ENCODE measurements around the gene TCTN2. TPM values are rescaled to one million over a fixed set of nuclear protein-coding genes. Genes with fewer than 3 reads are reported as not detected.

The TCTN2 gene
- total and polyA plus RNA-seq, 2 of the 4 experiments (the other 2 are of a cell fraction) = 8.4 to 13.6 TPM

DNA sequence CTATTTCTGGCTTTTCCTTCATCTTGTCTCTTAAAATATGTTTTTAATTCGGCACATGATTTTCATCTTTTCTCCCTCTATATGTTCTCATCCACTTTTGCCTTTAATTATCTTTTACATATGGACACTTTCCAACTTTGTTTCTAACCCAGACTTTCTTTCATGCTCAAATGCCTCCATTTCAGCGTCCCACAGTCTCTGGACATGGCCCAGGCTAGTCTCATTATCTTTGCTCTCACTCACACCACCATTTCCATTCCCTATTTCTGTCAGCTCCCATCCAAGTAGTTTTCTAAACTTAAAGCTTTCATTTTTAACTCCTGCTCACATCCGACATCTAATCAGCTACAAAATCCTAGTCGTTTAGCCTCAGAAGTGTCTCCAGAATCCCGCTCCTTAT, 22.5 kb upstream of the TCTN2 start:
- Histone ChIP-seq H3K4ac (ENCODE audit: low read depth, low read length) (no peak overlapping the region), H3K27me3 (ENCODE audit: control insufficient read depth, insufficient read depth, low read length) (no peaks in the 10 kb centered on the region), H2BK15ac (ENCODE audit: low read depth, low read length) (no peak overlapping the region), H3K27ac (ENCODE audit: insufficient read depth, low read length) (no peak overlapping the region), H3K9me1 (ENCODE audit: insufficient read depth, low read length) (no peaks in the 10 kb centered on the region), H2AK5ac (ENCODE audit: low read depth, low read length) (no peak overlapping the region), H2BK20ac (ENCODE audit: low read depth, low read length) (no peak overlapping the region), H3K4me3 (ENCODE audit: insufficient read depth, low read depth, low read length) (no peak overlapping the region), H2BK120ac (ENCODE audit: low read depth, low read length) (no peak overlapping the region), H3K4me1 (ENCODE audit: control insufficient read depth, insufficient read depth, low read length) (no peaks in the 10 kb centered on the region), H3K23ac (ENCODE audit: low read depth, low read length) (no peak overlapping the region), H3K9ac (ENCODE audit: low read depth, low read length) (no peak overlapping the region), H3K9me3 (ENCODE audit: control insufficient read depth, insufficient read depth, low read length) (no peaks in the 10 kb centered on the region), H4K8ac (ENCODE audit: low read depth in 2 of 2, low read length in 2 of 2) (no peak overlapping the region), H3K36me3 (ENCODE audit: control insufficient read depth, insufficient read depth, low read length) (peaks cover 40% of the 10 kb centered on the region), H4K91ac (ENCODE audit: insufficient read depth, low read depth, low read length) (no peak overlapping the region), H2BK5ac (ENCODE audit: low read depth, low read length, poor library complexity, severe bottlenecking) (no peak overlapping the region), H2AFZ (replicated peaks; ENCODE audit: low read length, poor library complexity) (no peak overlapping the region), H3K14ac (replicated peaks; ENCODE audit: low read depth, low read length) (no peak overlapping the region), H3K56ac (ENCODE audit: extremely low read depth, insufficient read depth, low read length) (no peak overlapping the region), H4K20me1 (ENCODE audit: insufficient read depth, low read length) (no peaks in the 10 kb centered on the region), H3K4me2 (ENCODE audit: low read depth, low read length) (no peak overlapping the region), H3K18ac (ENCODE audit: low read depth, low read length) (no peak overlapping the region), H2AK9ac (replicated peaks; ENCODE audit: low read depth, low read length, poor library complexity) (no peak overlapping the region), H3K79me1 (ENCODE audit: low read depth in 1 of 2, low read length in 2 of 2) (peaks cover 3 to 7% of the 10 kb centered on the region in 2 experiments; a peak in 2 of 4 replicates), H4K5ac (ENCODE audit: low read depth, low read length) (no peak overlapping the region)
- ChIA-PET POLR2A (ENCODE audit: unreplicated experiment) (no interaction called here), CTCF (no interaction called here)
- dilution Hi-C loops (cut with HindIII; ENCODE audit: low sequenced_read_pairs, unreplicated experiment) = no loop called here
- WGBS, 2 experiments (ENCODE audit: extremely low coverage in 2 of 2, insufficient read length in 1 of 2) = 92% methylated on average over 2 of the region's 5 CpGs; no CpG with 5 or more reads in 1 of the 2 experiments
- TF ChIP-seq, protein P1, sequence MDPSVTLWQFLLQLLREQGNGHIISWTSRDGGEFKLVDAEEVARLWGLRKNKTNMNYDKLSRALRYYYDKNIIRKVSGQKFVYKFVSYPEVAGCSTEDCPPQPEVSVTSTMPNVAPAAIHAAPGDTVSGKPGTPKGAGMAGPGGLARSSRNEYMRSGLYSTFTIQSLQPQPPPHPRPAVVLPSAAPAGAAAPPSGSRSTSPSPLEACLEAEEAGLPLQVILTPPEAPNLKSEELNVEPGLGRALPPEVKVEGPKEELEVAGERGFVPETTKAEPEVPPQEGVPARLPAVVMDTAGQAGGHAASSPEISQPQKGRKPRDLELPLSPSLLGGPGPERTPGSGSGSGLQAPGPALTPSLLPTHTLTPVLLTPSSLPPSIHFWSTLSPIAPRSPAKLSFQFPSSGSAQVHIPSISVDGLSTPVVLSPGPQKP (IDR thresholded peaks at IDR 0.05; ENCODE audit: borderline replicate concordance, low read depth, low read length) = no peak
- TF ChIP-seq MXI1 (IDR thresholded peaks at IDR 0.05; ENCODE audit: borderline replicate concordance, low read depth, low read length) (no peak), RAD21 (IDR thresholded peaks at IDR 0.05; ENCODE audit: low read length) (no peak), RFX5 (IDR thresholded peaks at IDR 0.05; ENCODE audit: low read depth, low read length) (no peak), BHLHE40 (IDR thresholded peaks at IDR 0.05; ENCODE audit: low read depth, low read length) (no peak), MAZ (IDR thresholded peaks at IDR 0.05; ENCODE audit: borderline replicate concordance, low read depth, low read length) (no peak), RCOR1 (IDR thresholded peaks at IDR 0.05; ENCODE audit: insufficient replicate concordance, low read length) (no peak), SMC3 (IDR thresholded peaks at IDR 0.05; ENCODE audit: low read depth, low read length) (no peak), NFE2L2 (IDR thresholded peaks at IDR 0.05; ENCODE audit: low read depth, low read length) (no peak), FOS (IDR thresholded peaks at IDR 0.05; ENCODE audit: low read depth, low read length) (no peak), CHD1 (IDR thresholded peaks at IDR 0.05; ENCODE audit: low read depth, low read length) (no peak), POLR2A (IDR thresholded peaks at IDR 0.05; ENCODE audit: low read depth, low read length) (no peak), CEBPB (IDR thresholded peaks at IDR 0.05; ENCODE audit: low read depth, low read length) (no peak), MAFK (IDR thresholded peaks at IDR 0.05; ENCODE audit: low read depth, low read length) (no peak)
- TF ChIP-seq, protein P2, sequence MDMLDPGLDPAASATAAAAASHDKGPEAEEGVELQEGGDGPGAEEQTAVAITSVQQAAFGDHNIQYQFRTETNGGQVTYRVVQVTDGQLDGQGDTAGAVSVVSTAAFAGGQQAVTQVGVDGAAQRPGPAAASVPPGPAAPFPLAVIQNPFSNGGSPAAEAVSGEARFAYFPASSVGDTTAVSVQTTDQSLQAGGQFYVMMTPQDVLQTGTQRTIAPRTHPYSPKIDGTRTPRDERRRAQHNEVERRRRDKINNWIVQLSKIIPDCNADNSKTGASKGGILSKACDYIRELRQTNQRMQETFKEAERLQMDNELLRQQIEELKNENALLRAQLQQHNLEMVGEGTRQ (IDR thresholded peaks at IDR 0.05; ENCODE audit: low read depth, low read length) = no peak
- TF ChIP-seq, protein P3, sequence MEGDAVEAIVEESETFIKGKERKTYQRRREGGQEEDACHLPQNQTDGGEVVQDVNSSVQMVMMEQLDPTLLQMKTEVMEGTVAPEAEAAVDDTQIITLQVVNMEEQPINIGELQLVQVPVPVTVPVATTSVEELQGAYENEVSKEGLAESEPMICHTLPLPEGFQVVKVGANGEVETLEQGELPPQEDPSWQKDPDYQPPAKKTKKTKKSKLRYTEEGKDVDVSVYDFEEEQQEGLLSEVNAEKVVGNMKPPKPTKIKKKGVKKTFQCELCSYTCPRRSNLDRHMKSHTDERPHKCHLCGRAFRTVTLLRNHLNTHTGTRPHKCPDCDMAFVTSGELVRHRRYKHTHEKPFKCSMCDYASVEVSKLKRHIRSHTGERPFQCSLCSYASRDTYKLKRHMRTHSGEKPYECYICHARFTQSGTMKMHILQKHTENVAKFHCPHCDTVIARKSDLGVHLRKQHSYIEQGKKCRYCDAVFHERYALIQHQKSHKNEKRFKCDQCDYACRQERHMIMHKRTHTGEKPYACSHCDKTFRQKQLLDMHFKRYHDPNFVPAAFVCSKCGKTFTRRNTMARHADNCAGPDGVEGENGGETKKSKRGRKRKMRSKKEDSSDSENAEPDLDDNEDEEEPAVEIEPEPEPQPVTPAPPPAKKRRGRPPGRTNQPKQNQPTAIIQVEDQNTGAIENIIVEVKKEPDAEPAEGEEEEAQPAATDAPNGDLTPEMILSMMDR (conservative IDR thresholded peaks at IDR 0.05; ENCODE audit: low read depth, low read length) = no peak
- in situ Hi-C loops (cut with MboI; ENCODE audit: low sequenced_read_pairs) = no loop called here
- intact Hi-C loops (cut with micrococcal nuclease) = no loop called here
- no peak for DNase-seq
- no peak for ATAC-seq (ENCODE audit: low read depth)
- BruUV-seq (replicated peaks) = no TSS peak

All from IMR-90 (cell line).